NCI-H510A treated with DMSO at 0.1 percent for 48 hours (cell line): Measurements from ENCODE around the gene LACRT.
"Not testable (repeated sequence)": the region's sequence is repeated elsewhere in the genome, so short reads cannot be mapped to it uniquely, and the experiment has no call there.

Source experiments
- DNase-seq: peaks from one replicate; lab custom pipeline; 2025; lab: John Stamatoyannopoulos, UW

LACRT gene

GRCh38 chr12:54634795-54635194 is at the start of gene LACRT:
Gene LACRT, minus strand, starts transcription at chr12:54634895. Its CDS starts 54 bp downstream, at chr12:54634841.
- no peak for DNase-seq

- peak; percentile 25 for DNase-seq
These were observed 48.7 kb upstream of the LACRT start for GRCh38 chr12:54683398-54683797.

GRCh38 chr12:54682674-54683073 is 48.0 kb upstream of the LACRT start:
- no peak for DNase-seq

GRCh38 chr12:54680374-54680773 is 45.7 kb upstream of the LACRT start:
- DNase-seq: no peak

- no peak for DNase-seq
These were observed 43.4 kb upstream of the LACRT start for GRCh38 chr12:54678131-54678530.

GRCh38 chr12:54667945-54668344 is 33.2 kb upstream of the LACRT start:
- no peak for DNase-seq

- no peak for DNase-seq
These were observed 31.3 kb upstream of the LACRT start for GRCh38 chr12:54666008-54666407.

- not testable (repeated sequence) for DNase-seq
These were observed 30.4 kb upstream of the LACRT start for GRCh38 chr12:54665022-54665635.

GRCh38 chr12:54663603-54664002 is 28.9 kb upstream of the LACRT start:
- DNase-seq: no peak

GRCh38 chr12:54662026-54662425 is 27.3 kb upstream of the LACRT start:
- DNase-seq: no peak

- DNase-seq: no peak
These were observed 26.4 kb upstream of the LACRT start for GRCh38 chr12:54661048-54661447.

GRCh38 chr12:54660320-54660962 is 25.7 kb upstream of the LACRT start:
- no peak for DNase-seq

GRCh38 chr12:54658306-54659264 is 23.9 kb upstream of the LACRT start:
- peak; percentile 28 for DNase-seq

- DNase-seq: no peak
These were observed 22.5 kb upstream of the LACRT start for GRCh38 chr12:54657105-54657607.

- no peak for DNase-seq
These were observed 20.2 kb upstream of the LACRT start for GRCh38 chr12:54654926-54655325.

GRCh38 chr12:54653025-54653424 is 18.3 kb upstream of the LACRT start:
- DNase-seq: no peak

GRCh38 chr12:54650889-54651288 is 16.2 kb upstream of the LACRT start:
- no peak for DNase-seq

- DNase-seq: no peak
These were observed 15.7 kb upstream of the LACRT start for GRCh38 chr12:54650409-54650808.

GRCh38 chr12:54649825-54650224 is 15.1 kb upstream of the LACRT start:
- DNase-seq: no peak

GRCh38 chr12:54648265-54648664 is 13.6 kb upstream of the LACRT start, which contains the start of gene DCD:
Gene DCD, minus strand, starts transcription at chr12:54648365. Its CDS starts 62 bp downstream, at chr12:54648303.
- no peak for DNase-seq

GRCh38 chr12:54641554-54641953 is 6.9 kb upstream of the LACRT start:
- DNase-seq: no peak

GRCh38 chr12:54641089-54641488 is 6.4 kb upstream of the LACRT start:
- no peak for DNase-seq
